KMS-11 (cell line): ENCODE results near the gene EPB42.

ENCODE experiments used
- H2AFZ ChIP-seq: fragments of 200-600 bp; sonication (generic); 2 replicates; pipeline ENCODE4 v1.6.1; 2016; ENCODE audit warnings: antibody characterized with exemption, mixed run types, low read depth
- H3K27ac ChIP-seq: fragments of 200-600 bp; sonication (generic); 2 replicates; pipeline ENCODE4 v1.6.1; 2016; ENCODE audit warnings: mild to moderate bottlenecking, mixed run types
- H3K27me3 ChIP-seq: fragments of 200-600 bp; sonication (generic); 2 replicates; pipeline ENCODE4 v1.6.1; 2017; ENCODE audit warnings: mild to moderate bottlenecking, low read depth, mixed run types, moderate library complexity; ENCODE audit not compliant: insufficient read depth
- H3K36me3 ChIP-seq: fragments of 200-600 bp; sonication (generic); 2 replicates; pipeline ENCODE4 v1.6.1; 2017; ENCODE audit warnings: mild to moderate bottlenecking, mixed run types; ENCODE audit not compliant: insufficient read depth
- H3K4me1 ChIP-seq: fragments of 200-600 bp; sonication (generic); 2 replicates; pipeline ENCODE4 v1.6.1; 2016; ENCODE audit warnings: mild to moderate bottlenecking, low read depth, mixed run types; ENCODE audit not compliant: poor library complexity, severe bottlenecking
- H3K4me2 ChIP-seq: fragments of 200-600 bp; sonication (generic); 2 replicates; pipeline ENCODE4 v1.7.0; 2016; ENCODE audit warnings: mild to moderate bottlenecking, mixed run types
- H3K4me3 ChIP-seq: fragments of 200-600 bp; sonication (generic); IDR thresholded peaks from 2 replicates; pipeline ENCODE4 v1.6.1; 2017; ENCODE audit warnings: low read depth, low read length, mixed read lengths; ENCODE audit not compliant: insufficient read depth
- H3K79me2 ChIP-seq: fragments of 200-600 bp; sonication (generic); 2 replicates; pipeline ENCODE4 v1.6.1; 2016; ENCODE audit warnings: low read depth, mixed run types; ENCODE audit not compliant: insufficient read depth
- H3K9ac ChIP-seq: fragments of 200-600 bp; sonication (generic); 2 replicates; pipeline ENCODE4 v1.6.1; 2016; ENCODE audit warnings: mild to moderate bottlenecking, mixed run types
- H4K20me1 ChIP-seq: fragments of 200-600 bp; sonication (generic); 2 replicates; pipeline ENCODE4 v1.6.1; 2016; ENCODE audit warnings: mild to moderate bottlenecking, mixed run types; ENCODE audit not compliant: insufficient read depth
- CTCF ChIP-seq: fragments of 200-600 bp; sonication (generic); conservative IDR thresholded peaks from 2 replicates; pipeline ENCODE4 v1.6.1; 2017; ENCODE audit warnings: low read depth, mild to moderate bottlenecking, antibody characterized with exemption, low read length, moderate library complexity, mixed read lengths

EPB42 gene

DNA sequence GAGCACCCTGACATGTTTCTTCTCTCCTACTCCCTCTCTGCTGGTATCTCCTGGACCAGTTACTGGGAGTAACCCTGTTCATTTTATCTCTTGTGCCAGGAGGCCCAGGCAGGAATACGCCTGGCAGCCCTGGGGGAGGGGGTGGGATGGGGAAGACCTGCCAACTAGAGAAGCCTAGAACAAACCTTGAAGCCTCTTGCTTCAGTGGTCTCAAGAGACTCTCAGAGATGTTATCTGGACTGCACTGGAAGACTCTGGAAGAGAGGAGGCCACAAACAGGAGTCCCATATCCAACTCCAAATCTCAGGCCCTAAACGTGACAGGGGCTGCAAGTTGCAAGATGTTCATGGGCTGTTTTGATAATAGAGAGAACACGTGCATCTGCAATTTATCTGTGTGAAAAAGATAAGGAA is at the start of gene EPB42:
TSS of gene EPB42 (minus strand) at position 28 of the 413 bp plus-strand sequence. CDS start 193 bp downstream, outside the sequence.
- Histone ChIP-seq H3K79me2 (no peaks in the 10 kb centered on the region), H3K27ac (no peak within 1 kb of the TSS), H3K36me3 (no peaks in the 10 kb centered on the region), H3K4me3 (no peak within 1 kb of the TSS), H3K4me2 (no peak within 1 kb of the TSS), H3K27me3 (no peaks in the 10 kb centered on the region), H4K20me1 (no peaks in the 10 kb centered on the region), H3K4me1 (no peaks in the 10 kb centered on the region), H2AFZ (no peak within 1 kb of the TSS), H3K9ac (no peak within 1 kb of the TSS)
- TF ChIP-seq CTCF = no peak

DNA sequence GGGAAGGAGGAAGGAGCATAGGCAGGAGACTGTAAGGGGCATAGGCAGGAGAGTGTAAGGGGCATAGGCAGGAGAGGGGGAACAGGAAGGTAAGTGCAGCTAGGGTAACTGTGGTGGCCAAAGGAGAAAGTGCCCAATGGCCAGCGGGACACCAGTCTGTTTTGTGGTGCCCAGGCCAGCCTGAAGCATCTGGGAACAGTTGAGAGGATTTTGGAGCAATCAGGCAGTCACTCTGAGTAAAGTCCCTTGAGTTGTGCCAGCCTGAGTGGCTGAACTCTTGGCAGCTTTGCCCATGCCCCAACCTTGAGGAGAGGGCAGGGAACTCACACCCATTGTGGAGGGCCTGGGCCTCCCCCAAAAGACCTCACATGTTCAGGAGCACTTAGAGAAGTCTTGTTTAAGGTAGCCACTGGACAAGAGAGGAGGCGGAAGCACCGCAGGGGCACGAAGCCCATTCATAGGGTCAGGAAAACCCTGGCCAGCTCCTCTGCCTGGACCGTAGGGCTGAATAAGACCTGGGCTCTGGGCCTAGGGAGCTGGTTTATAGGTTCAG is 49.4 kb upstream of the EPB42 start:
- H2AFZ ChIP-seq = no peak overlapping the region
- no peaks in the 10 kb centered on the region for H4K20me1 ChIP-seq
- no peak overlapping the region for H3K27ac ChIP-seq
- no peaks in the 10 kb centered on the region for H3K4me1 ChIP-seq
- H3K79me2 ChIP-seq = no peaks in the 10 kb centered on the region
- H3K4me3 ChIP-seq = no peak overlapping the region
- no peak for TF ChIP-seq CTCF
- no peaks in the 10 kb centered on the region for H3K27me3 ChIP-seq
- H3K36me3 ChIP-seq = no peaks in the 10 kb centered on the region
- H3K4me2 ChIP-seq = no peak overlapping the region
- no peak overlapping the region for H3K9ac ChIP-seq

DNA sequence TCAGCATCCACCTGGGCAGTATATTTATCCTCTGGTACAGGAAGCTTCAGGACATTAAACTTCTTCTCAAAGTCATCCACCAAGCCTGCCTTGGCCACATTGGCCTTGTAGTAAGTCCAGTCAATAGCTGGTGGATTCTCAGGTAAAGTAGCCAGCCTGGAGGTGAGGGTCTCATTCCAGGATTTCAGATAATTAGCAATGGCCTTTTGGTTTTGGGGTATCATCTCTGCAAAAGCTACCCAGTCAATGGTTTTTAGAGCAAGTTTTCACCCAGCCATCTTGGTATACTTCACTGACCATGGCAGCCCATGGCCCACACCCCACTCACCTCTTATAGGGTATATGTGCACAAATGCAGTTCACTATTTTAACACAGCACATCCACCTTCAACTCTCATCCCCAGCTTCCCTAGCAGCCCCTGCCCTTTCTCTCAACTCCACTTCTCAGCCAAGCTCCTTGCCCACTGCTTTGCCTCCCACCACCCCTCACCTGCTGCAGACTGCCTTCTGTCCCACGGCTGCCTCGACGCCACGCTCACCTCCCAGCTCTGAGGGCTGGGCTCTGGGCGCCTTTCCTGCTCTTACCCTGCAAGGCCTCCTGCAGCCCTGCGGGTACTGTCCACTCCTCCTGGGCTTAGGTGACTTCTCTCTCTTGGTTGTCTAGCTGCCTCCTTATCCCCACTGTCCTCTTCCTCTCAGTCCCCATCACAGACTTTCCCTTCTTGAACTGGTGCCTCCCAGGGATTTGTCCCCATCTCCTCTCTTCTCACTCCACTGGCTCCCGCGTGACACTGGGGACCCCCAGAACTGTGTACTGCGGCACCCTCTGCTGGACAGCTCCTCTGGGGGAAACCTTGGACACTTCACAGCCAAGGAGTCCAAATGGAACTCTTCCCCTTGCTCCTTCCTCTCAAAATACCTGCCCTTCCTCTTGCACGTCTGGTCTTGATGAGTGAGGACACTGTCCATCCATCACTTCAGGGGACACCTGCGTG is 47.6 kb upstream of the EPB42 start:
- no peak overlapping the region for H2AFZ ChIP-seq
- no peak overlapping the region for H3K9ac ChIP-seq
- H3K4me1 ChIP-seq = no peaks in the 10 kb centered on the region
- H4K20me1 ChIP-seq = no peaks in the 10 kb centered on the region
- no peak for TF ChIP-seq CTCF
- no peaks in the 10 kb centered on the region for H3K27me3 ChIP-seq
- H3K4me2 ChIP-seq = no peak overlapping the region
- H3K4me3 ChIP-seq = no peak overlapping the region
- no peaks in the 10 kb centered on the region for H3K79me2 ChIP-seq
- no peak overlapping the region for H3K27ac ChIP-seq
- no peaks in the 10 kb centered on the region for H3K36me3 ChIP-seq

DNA sequence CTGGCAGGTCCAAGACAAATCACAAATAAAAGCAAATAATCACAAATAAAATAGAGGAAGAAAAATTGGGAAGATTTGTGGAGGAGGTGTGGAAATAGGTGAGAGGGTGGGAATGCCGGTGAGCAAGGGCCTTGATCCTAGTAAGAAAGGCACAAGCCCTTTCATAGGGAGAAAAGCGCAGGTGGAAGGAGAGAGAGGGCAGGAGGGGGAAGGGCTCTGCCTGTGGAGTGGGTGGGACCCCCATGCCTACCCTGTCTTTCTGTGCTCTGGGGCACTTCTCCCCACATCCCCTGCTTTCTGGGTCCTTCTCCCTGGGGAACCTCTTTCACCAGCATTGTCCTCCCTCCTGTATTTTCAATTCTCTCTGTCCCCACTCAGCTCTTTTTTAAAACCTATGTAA is 46.6 kb upstream of the EPB42 start:
- H4K20me1 ChIP-seq = no peaks in the 10 kb centered on the region
- H3K4me2 ChIP-seq = no peak overlapping the region
- H3K27ac ChIP-seq = no peak overlapping the region
- no peak overlapping the region for H3K9ac ChIP-seq
- H3K4me1 ChIP-seq = no peaks in the 10 kb centered on the region
- no peaks in the 10 kb centered on the region for H3K36me3 ChIP-seq
- H3K4me3 ChIP-seq = no peak overlapping the region
- TF ChIP-seq CTCF = no peak
- H3K79me2 ChIP-seq = no peaks in the 10 kb centered on the region
- no peaks in the 10 kb centered on the region for H3K27me3 ChIP-seq
- no peak overlapping the region for H2AFZ ChIP-seq
